GM21360 (cell line): ENCODE data around the gene TFAP2B.

Experiments
- ATAC-seq: cut with Tn5 transposase; IDR thresholded peaks from one replicate; pipeline ENCODE4 v1.9.1; 2021; ENCODE audit warnings: mild to moderate bottlenecking, moderate library complexity; ENCODE audit not compliant: unreplicated experiment

The TFAP2B gene

GRCh38 chr6:50818673-50819072, at the start of gene TFAP2B:
TFAP2B (plus strand) TSS chr6:50818871; CDS start chr6:50818892, 21 bp downstream.
- no peak for ATAC-seq

DNA sequence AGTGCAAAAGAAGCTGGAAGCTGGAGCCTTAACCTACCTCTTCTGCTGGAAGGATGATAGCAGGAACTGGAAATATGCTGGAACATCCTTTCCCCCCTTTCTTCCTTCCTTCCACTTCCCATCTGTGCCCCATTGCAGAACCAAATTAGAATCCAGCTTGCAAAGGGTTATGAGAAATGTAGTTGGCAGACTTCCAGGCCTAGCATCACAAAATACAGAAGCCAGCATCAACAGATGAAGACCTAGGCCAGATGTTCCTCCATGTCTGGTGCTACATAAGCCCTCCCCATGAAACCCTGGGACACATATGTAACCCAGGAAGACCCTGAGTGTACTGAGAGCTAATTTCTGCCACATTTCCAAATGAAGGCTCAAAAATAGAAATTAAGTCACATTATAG, 40.0 kb upstream of the TFAP2B start:
- no peak for ATAC-seq

DNA sequence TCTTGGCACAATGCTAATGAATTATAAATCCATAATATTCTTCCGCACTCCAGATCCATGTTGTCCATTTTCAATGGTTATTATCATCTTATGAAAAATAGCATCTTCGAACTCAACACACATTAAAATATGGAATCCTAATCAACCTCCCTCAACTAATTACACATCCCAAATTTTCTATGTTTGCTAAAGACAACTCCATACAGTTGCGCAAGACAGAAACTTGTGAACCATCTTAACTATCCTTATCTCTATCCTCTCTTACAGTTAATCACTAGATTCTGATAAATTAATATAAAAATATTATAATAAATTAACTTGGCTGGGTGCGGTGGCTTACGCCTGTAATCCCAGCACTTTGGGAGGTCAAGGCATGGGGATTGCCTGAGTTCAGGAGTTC, 38.3 kb upstream of the TFAP2B start:
- no peak for ATAC-seq

- ATAC-seq: no peak
Observed at GRCh38 chr6:50785921-50786320, 32.8 kb upstream of the TFAP2B start.

DNA sequence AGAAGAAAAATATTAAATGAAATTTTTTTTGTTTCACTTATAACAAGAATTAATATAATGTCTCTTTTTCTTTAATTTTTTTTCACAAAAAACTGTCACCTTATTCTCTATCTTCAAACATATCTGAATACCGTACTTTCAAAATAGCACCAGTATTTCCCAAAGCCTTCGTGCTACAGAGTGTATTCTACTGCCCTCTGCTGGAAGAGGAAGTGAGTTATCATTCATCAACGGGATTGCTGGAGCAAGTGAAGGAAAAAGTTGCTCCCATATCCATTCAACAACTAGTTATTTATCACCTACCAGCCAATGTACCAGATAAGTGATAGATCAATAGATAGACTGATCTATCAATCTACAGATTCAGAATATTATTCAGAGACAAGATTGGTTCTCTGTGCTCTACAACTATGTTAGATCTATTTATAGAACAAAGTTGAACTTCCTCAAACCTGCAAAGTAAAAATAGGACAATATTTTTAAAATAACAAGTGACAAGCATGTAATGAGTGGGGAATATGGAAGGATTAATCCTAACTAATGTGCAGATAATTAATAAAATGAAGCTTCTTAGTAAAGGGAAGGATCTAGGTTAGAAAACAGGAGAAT, 26.7 kb upstream of the TFAP2B start:
- peak; percentile 70 for ATAC-seq

DNA sequence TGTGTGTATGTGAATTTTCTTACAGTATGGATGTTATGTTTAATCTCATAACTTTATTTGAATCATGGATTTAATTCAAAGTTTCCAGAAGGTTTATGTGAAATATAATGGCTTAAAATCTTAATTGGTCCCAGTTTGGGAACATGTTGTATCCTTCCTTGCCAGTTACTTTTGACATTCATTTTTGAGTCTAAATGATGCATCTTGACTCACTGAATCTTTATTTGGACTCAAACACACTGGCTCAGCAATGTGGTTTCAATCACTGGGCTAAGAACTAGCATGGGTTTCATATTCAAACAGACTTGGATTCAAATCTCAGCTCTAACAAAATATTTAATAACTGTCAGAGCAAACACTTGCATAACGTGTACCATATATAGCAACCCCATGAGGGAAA, 25.9 kb upstream of the TFAP2B start:
- ATAC-seq: no peak

- no peak for ATAC-seq
Observed at GRCh38 chr6:50795574-50795973, 23.1 kb upstream of the TFAP2B start.

GRCh38 chr6:50804283-50804682, 14.4 kb upstream of the TFAP2B start:
- no peak for ATAC-seq

GRCh38 chr6:50807035-50807434, 11.6 kb upstream of the TFAP2B start:
- ATAC-seq: no peak

- peak; percentile 47 for ATAC-seq
Observed at GRCh38 chr6:50815436-50816114, 3.1 kb upstream of the TFAP2B start.

- ATAC-seq: peak; percentile 79
Observed at GRCh38 chr6:50816115-50816675, 2.5 kb upstream of the TFAP2B start.

DNA sequence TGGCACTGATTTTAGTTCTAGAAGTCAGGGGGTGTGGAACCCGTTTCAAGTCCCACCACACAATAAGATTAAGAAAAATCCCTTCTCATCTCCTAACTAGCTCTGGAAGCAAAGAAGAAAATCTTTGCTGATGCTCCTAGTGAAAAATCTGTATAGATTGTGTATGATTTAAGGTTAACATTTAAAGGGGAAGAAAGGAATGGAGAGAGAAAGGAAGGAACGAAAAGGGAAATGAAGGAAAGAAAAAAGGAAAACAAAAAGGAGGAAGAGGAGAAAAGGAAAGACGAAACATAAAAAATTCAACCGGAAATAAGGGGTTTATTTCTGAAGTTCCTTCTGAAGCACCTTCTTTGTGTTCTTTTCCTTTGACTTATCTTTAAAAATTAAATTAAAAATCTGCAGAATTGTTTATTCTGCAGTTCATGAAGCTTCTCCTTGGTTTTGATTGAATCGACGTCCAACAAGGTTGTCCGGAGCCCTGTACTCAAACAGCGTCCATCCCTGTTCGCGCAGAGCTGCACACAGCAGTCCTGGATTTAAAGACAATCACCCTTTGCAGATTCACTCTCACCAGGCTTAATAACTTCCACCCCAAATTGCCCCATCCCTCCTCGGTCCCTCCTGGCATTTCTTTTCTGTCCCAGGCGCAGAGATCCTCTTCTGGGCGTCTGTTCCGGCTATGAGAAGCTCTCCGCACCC, 1.6 kb upstream of the TFAP2B start:
- no peak for ATAC-seq

GRCh38 chr6:50817646-50817950, 1.1 kb upstream of the TFAP2B start:
- ATAC-seq: no peak

DNA sequence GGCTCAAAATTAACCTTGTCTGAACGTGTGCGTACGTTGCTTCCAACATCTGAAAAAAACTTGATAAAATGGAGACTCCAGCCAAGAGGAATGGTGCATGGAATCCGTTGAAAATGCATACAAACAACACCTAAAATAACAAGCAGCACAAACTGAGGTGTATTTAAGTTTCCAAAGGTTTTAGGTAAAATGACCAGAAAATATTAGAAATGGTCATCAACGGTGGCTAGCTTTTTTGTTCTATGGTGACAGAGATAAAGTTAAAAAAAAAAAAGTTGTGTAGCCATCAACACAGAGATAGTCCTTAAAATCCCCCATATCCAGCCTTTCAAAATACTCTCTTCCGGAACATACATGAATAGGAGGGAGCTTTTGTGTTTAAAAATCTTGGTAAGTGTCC, 651 bp upstream of the TFAP2B start:
- no peak for ATAC-seq

DNA sequence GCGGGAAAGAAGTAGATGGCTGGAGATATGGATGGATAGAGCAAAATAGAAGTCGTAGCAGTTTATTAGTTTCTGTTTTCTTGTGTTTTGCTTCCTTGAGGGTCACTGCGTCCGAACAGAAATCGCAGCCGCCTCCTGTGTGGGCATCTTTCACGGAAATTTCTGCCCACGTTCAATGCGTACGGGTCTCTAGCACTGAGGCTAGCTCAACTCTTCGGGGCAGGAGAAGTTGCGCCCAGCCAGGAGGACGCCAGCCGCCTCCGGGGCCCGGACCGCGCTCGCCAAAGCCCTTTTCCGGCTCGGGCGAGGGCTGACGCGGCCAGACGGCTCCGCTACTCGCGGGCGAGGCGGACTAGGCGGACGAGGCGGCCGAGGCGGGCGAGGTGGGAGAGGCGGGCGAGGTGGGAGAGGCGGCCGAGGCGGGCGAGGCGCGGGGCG, 814 bp downstream of the TFAP2B start:
- no peak for ATAC-seq

DNA sequence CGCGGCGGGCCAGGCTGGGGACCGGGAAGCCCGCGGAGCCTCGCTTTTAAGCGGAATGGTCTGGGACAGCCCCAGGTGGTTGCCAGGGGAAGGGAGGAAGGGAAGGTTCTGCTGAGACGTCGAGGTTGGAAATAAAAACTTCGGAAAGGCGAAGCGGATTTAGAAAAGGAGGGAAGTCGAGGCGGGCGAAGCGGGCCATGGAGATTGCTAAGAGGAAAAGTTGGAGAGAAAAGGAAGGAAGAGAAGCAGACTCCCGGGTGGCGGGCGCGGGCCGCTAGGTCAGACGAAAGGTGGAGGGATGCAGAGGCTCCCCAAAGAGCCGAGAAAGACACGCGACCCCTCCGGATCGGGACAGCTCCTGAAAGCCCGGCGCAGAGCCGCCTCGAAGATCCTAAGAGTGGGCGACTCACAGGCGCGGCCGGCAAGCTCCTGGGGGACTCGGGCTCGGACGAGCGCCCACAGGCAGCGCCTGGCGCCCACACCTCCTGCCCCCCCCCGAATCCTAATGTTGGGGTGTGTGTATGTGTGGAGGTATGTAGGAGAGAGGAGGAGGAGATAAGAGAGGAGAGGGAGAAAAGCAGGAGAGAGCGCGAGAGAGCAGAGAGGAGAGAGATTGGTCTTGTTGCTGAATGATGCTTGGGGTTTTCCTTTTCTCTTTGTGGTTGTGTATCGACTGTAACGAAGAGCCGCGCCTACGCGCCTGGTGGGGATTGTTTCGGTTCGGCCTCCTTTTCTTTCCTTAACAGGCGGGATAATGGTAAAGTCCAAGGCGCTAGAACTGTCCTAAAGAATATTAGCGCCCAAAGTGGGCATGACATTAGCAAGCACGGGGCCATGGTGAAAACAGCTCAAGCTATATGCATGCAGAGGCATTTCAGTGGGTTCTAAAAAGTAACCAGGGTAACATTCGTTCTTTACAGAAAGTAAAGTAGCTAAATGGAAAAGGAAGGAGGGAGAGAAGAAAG, 1.5 kb downstream of the TFAP2B start:
- ATAC-seq: no peak

GRCh38 chr6:50820869-50821264, 2.2 kb downstream of the TFAP2B start:
- no peak for ATAC-seq

GRCh38 chr6:50821441-50822077, 2.9 kb downstream of the TFAP2B start:
- ATAC-seq: no peak

DNA sequence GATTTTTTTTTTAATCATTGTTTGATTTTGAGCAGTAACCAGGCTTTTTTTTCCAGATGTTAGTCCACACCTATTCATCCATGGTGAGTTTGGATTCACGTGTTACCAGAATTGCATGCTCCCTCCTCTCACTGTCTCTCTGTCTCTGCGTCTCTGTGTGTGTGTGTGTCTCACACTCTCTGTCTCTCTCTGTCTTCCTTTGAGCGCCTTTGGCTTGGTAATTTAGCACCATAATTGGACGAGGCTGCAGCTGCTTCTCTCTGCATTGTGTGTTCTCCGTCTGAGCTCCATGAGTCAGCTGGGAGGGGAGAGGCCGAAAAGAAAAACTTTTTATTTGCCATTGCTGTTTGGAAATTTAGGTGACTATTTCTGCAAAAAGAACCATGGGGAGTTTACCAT, 3.4 kb downstream of the TFAP2B start:
- ATAC-seq: no peak
